HG03442 (cell line): ENCODE data around the gene S1PR4.
"Not testable (repeated sequence)": the region's sequence is repeated elsewhere in the genome, so short reads cannot be mapped to it uniquely, and the experiment has no call there.

Experiments used
- ATAC-seq: cut with Tn5 transposase; IDR thresholded peaks from one replicate; pipeline ENCODE4 v1.9.1; 2021; ENCODE audit warnings: mild to moderate bottlenecking, moderate library complexity; ENCODE audit not compliant: unreplicated experiment

S1PR4 gene

DNA sequence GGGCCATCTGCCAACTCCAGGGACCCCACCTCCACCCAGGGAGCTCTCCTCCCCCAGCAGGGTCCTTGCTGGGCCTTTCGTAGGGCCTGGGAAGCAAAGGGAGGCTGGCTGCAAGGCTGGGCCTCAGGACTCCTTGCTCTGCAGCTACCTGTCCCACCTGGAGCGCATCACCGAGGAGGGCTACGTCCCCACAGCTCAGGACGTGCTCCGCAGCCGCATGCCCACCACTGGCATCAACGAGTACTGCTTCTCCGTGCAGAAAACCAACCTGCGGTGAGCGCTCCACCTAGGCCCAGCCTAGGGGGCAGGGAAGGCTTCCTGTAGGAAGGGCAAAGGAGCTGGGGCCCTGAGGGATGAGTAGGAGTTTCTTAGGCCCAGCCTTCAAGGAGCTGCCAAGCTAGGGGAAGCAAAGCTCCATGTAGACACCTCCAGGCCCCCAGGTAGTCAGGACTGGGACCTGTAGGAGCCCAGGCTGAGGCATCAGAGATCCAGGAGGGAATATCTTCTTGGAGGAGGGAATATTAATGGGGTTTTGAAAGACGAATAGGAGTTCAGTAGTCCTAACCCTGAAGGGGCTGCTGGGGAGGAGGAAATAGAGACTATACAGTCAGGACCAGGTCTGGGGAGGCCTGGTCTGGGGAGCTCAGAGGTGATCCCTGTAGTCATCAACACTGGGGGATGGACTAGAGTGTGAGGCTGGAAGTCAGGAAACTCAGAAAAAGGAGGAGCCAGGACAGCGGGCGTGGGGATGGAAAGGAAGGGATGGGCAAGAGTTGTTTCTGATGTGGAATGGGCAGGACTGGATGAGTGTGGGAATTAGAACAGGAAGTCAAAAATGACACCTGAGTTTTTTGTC is 26.8 kb upstream of the S1PR4 start:
- no peak for ATAC-seq

DNA sequence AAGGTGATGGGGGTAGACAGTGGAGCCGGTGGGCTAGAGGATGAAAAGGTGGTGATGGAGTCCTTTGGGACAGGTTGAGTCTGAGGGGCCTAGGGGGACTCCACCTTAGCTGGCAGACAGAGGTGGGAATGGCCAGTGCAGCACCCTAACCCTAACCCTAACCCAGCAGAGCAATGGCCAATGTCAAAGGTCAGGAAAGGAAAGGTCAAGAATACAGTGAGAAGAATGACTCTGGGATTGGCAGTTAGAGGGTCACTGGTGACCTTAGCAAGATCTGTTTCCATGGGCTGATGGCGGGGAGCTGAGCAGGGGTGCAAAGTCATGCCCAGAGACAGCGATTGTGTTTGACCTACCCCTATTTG is 26.2 kb upstream of the S1PR4 start:
- ATAC-seq = no peak

DNA sequence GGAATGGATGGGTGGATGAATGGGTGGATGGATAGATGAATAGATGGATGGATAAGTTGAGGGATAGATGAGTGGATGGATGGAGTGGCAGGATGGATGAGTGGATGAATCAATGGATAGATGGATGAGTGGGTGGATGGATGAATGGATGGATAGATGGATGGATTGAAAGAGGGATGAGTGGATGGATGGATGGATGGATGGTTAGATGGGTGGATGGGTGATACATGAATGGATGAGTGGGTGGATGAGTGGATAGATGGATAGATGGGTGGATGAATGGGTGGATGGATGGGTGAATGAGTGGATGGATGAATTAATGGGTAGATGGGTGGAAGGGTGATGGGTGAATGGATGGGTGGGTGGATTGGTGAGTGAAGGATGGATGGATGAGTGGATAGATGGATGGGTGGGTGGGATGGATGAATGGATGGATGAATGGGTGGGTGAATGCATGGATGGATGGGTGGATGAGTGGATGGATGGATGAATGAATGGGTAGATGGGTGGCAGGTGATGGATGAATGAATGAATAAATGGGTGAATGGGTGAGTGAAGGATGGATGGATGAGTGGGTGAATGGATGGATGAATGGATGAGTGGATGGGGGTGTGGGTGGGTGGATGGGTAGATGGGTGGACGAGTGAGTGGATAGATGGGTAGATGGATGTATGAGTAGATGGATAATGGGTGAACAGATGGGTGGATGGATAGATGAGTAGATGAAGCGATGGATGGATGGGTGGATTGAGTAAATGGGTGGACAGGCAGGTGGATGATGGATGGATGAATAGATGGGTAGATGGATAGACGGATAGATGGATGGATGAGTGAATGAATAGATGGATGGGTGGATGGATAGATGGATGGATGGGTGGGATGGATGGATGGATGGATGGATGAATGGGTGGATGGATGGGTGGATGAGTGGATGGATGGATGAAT is 25.0 kb upstream of the S1PR4 start:
- ATAC-seq = no peak

DNA sequence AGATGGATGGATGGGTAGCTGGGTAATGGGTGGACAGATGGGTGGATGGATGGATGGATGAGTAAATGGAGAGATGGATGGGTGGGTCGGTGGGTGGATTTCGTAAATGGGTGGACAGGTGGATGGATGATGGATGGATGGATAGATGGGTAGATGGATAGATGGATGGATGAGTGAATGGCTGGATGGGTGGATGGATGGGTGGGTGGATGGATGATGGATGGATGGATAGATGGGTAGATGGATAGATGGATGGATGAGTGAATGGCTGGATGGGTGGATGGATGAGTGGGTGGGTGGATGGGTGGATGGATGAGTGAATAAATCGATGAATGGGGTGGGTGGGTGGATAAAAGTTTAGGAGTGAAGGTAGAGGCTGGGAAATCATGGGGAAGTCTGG is 24.1 kb upstream of the S1PR4 start:
- not testable (repeated sequence) for ATAC-seq

DNA sequence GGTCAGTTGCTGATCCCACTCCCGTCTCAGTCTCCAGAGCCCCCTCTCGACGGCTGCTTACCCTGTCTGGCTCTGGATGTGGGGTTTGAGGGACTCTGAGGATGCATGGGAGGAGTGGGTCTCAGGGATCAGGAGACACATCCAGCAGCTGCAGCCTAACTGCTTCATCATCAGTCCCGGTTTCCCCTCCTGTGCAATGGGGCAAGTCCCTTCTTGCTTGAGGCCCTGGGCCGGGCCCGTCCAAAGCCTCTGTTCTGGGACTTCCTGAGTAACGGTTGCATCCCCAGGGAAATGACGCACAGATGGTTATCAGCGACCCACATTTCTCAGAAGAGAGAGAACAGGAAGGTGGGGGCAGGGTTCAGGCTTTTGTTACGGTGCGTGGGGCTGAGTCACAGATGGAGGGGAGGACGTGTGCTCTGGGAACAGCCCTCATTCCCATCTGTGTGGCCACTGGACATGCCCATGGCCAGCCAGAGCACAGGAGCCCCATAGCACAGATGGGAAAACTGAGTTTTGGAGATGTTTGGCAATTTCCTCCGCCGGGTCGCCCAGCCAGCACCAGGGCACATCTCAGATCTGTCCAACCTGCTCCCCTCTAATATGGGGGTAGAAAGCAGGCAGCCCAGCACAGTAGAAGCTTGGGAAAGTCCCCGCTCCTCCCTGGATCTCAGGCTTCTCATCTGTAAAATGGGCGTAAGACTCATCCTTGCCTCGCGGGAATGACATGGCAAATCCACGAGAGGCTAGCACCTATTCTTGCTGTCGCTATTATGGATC is 23.4 kb upstream of the S1PR4 start:
- ATAC-seq = peak; percentile 69

DNA sequence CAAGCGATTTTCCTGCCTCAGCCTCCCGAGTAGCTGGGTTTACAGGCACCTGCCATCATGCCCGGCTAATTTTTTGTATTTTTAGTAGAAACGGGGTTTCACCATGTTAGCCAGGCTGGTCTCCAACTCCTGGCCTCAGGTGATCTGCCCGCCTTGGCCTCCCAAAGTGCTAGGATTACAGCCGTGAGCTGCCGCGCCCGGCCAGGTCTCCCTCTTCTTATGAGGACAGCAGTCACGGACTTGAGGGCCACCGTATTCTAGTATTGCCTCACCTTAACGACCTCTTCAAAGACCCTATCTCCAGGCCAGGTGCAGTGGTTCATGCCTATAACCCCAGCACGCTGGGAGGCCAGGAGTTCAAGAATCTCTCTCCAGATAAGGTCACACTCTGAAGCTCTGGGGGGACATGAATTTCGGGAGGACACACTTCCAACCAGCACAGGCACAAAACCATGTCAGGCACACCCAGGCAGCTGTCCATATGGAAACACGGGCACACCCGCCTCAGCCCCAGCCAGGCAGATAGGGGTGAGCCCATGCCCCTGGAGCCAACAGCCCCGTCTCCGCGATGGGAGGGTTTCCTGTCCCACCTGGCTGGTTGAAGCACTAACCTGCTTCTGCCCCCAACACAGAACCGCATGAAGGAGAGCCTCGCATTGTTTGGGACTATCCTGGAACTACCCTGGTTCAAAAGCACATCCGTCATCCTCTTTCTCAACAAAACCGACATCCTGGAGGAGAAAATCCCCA is 21.3 kb upstream of the S1PR4 start:
- ATAC-seq = no peak

DNA sequence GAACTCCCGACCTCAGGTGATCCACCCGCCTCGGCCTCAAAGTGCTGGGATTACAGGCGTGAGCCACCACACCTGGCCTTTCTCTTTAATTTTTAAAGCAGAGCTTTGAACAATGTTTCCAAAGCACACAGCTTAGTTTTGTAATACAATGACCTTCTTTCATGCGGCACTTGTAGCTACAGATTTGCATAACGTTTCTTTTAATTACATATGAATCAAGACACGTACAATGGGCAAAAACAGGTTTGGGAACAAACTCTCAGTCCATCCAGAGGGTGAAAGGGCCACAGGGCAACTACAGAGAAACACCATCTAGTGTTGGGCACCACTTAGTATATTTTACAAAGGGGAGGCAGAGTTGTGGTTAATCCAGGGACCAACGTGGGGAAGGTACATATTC is 19.0 kb upstream of the S1PR4 start:
- no peak for ATAC-seq

DNA sequence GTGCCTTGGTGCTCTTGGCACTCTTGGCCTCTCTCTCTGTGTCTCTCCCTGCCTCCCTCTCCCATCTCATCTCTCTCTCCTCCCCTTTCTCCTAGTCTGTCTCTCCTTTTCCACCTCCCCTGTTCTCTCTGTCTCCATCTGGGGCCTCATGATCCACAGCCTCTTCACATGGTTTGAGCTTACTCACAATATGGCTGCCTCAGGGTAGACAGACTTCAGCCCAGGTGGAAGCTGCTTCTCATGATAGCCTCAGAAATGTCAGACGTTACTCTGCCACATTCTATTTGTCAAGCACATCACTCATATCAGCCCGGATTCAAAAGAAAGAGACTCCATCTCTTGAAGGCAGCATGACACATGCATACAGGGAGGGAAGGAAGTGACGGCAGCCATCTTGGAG is 18.4 kb upstream of the S1PR4 start:
- no peak for ATAC-seq

DNA sequence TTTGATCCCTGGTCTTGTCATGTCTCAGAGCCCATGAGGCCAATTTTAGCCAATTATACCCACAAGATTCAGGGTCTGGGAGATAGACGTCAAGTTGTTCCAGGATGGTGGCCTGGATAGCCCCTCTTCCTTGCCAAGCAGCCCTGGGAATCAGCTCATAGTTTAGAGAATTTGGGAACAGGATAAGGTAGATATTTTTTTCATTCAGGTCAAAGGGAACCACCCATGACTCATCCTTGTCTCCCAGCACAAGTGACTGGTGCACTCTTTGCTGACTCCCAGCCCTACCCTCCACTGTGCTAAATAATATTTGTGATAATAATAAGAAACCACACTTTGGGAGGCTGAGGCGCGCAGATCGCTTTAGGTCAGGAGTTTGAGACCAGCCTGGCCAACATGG is 17.1 kb upstream of the S1PR4 start:
- ATAC-seq = no peak

DNA sequence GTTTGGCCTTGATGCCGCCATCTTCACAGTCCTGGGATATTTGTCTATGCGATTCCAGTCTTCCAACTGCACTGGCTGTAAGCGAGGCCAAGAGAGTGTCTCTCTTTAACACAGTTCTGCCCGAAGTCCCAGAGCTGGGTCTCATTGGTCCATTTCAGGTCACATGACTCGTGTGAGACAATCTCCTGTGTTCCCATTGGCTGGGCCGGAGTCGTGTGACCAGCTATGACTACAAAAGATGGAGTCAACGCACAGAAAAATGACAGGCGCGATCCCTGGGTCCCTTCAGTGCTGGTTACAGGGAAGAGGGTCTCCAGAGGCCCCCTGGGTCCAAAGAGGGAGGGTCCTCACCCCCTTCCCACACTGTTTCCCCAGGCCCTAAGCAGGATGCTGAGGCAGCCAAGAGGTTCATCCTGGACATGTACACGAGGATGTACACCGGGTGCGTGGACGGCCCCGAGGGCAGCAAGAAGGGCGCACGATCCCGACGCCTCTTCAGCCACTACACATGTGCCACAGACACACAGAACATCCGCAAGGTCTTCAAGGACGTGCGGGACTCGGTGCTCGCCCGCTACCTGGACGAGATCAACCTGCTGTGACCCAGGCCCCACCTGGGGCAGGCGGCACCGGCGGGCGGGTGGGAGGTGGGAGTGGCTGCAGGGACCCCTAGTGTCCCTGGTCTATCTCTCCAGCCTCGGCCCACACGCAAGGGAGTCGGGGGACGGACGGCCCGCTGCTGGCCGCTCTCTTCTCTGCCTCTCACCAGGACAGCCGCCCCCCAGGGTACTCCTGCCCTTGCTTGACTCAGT is 15.9 kb upstream of the S1PR4 start:
- no peak for ATAC-seq

DNA sequence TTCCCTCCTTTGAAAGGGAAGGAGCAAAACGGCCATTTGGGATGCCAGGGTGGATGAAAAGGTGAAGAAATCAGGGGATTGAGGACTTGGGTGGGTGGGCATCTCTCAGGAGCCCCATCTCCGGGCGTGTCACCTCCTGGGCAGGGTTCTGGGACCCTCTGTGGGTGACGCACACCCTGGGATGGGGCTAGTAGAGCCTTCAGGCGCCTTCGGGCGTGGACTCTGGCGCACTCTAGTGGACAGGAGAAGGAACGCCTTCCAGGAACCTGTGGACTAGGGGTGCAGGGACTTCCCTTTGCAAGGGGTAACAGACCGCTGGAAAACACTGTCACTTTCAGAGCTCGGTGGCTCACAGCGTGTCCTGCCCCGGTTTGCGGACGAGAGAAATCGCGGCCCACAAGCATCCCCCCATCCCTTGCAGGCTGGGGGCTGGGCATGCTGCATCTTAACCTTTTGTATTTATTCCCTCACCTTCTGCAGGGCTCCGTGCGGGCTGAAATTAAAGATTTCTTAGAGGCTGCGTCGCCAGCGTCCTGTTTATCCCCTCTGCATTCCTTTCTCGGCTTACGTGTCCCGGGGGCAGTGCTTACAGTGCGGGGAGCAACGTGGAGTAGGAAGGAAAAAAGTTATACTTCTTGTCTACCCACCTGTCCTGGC is 15.2 kb upstream of the S1PR4 start:
- no peak for ATAC-seq

DNA sequence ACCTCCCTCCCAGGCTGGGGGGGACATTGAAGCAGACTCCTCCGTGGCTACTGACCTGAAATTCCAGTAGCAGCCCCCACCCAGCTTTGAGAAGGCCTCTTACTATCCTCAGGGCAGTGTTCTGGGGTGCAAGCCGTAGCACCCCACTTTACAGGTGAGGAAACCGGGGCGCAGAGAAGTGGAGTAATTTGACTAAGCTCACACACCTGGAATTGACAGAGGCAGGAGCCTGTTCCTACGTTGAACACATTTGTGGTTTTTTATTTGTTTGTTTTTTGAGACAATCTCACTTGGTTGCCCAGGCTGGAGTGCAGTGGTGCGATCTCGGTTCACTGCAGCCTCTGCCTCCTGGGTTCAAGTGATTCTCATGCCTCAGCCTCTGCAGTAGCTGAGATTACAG is 14.6 kb upstream of the S1PR4 start:
- ATAC-seq = no peak

DNA sequence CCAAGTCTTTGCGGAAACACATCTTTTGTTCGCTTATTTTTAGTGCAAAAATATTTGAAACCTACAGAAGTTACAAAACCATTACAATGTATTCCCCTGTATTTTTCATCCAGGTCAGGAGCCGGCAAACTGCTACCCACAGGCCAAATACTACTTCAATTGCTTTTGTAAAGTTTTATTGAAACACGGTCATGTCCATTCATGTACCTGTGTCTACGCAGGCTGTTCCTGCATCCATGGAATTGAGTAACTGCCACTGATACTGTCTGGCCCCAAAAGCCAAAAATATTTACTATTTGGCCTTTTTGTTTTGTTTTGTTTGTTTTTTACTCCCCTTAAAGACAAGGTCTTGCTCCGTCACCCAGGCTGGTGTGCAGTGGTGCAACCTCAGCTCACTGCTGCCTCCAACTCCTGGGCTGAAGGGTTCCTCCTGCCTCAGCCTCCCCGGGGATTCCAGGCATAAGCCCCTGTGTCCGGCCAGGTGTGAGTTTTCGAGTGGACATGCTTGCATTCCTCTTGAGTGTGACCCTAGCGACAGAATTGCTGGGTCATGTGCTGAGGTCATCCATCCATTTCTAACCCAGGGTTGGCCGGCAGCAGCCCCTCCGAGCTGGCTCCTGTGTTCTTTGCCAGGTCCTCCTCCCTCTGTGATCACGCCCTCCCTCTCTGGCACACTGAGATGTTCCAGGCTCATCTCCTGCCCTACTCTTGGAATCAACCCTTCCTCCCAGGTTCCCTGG is 10.9 kb upstream of the S1PR4 start:
- ATAC-seq = no peak

DNA sequence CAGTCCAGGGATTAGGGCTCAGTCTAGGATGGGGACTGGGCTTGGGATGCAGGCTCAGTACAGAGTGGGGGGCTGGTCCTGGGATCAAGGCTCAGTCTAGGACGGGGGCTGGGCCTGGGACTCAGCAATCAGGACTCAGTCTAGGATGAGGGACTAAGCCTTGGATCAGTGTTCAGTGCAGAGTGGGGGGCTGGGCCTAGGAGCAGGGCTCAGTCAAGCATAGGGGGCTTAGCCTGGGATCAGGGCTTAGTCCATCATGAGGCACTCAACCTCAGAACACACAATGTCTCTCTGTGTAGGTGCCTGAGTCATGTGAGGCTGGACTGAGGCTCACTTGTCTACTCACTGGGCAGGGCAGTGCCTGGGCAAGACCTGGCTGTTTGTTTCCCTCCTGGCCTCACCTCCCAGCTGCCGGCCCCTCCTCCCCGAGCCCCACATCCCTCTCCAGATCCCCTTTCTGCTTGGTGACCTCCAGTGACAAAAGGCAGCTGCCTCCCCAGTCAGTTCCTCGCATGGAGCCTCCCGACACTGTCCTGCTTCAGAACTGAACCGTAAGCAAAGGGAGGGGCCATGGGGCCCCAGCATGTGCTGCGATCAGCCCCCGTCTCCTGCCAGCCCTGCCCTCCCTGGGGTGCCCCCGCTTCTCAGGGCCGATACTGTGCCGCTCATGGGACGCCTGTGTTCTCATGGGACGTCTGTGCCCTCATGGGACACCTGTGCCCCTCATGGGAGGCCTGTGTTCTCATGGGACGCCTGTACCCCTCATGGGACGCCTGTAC is 6.5 kb upstream of the S1PR4 start:
- ATAC-seq = peak; percentile 39

DNA sequence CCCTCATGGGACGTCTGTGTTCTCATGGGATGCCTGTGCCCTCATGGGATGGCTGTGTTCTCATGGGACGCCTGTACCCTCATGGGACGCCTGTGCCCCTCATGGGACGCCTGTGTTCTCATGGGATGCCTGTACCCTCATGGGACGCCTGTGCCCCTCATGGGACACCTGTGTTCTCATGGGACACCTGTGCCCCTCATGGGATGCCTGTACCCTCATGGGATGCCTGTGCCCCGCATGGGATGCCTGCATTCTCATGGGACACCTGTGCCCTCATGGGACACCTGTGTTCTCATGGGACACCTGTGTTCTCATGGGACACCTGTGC is 5.9 kb upstream of the S1PR4 start:
- not testable (repeated sequence) for ATAC-seq

DNA sequence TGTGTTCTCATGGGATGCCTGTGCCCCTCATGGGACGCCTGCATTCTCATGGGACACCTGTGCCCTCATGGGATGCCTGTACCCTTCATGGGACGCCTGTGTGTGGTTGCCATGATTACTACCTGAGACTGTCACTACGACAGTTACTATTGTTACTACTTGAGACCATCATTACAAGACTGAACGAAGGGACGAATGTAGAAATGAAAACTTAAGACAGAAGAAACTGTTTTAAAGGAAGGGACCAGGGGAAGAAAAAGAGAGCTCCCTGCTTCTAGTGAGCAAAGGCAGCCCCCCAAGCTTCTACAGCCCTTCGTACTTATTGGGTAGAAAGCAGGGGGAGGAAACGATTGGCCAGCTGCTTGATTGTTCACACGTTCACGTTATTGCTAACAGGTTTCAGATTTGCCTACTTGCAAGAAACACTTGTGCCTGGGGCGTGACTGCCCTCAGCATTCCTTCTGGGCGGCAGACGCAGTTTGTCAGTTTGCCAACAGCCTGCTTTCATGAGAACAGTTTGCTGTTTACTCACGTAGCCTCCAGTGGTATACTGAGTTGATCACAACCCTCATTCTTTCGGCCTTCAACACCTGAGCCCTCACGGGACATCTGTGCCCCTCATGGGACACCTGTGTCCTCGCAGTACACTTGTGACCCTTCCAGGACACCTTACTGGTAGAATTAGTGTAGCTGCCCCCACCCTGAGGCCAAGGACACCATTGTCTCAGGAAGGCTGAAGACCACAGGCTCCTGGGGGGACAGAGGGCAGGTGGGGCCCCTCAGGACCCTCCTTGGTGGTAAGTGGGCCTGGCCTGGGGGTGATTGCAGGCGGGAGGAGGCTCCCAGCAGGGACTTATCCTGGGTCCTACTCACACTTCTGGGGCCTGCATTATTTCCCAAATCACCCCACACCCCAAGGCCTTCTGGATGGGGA is 2.5 kb upstream of the S1PR4 start:
- ATAC-seq = no peak
